B cell (primary cell): ENCODE results near the gene RAC2.

ENCODE experiments used
- CTCF ChIP-seq: fragments of 200-600 bp; IDR thresholded peaks from one replicate; pipeline ENCODE4 v1.8.0; 2022; ENCODE audit warnings: antibody characterized with exemption, mild to moderate bottlenecking
- EZH2 ChIP-seq: IDR thresholded peaks from 2 replicates; pipeline ENCODE4 v1.6.1; 2012; ENCODE audit warnings: borderline replicate concordance, low read depth, mild to moderate bottlenecking, moderate library complexity, low read length; ENCODE audit not compliant: insufficient read depth, poor library complexity, severe bottlenecking

- no peak for TF ChIP-seq CTCF
- TF ChIP-seq EZH2 = no peak
Measured at GRCh38 chr22:37215890-37216289, 28.2 kb downstream of the RAC2 start.
